ENCODE results near the gene ACOX3.

Gene ACOX3

GRCh38 chr4:8380511-8381415, 59.8 kb downstream of the ACOX3 start:
- TF ChIP-seq CTCF (IDR thresholded peaks at IDR 0.05; ENCODE audit: insufficient read depth, low read depth, low read length, missing control alignments): no peak
- H3K4me3 ChIP-seq (ENCODE audit: low read length): no peak overlapping the region
- no peak for DNase-seq (ENCODE audit: low read depth)

GRCh38 chr4:8379771-8380170, 60.8 kb downstream of the ACOX3 start:
- TF ChIP-seq CTCF (IDR thresholded peaks at IDR 0.05; ENCODE audit: insufficient read depth, low read depth, low read length, missing control alignments): no peak
- no peak overlapping the region for H3K4me3 ChIP-seq (ENCODE audit: low read length)
- DNase-seq (ENCODE audit: low read depth): no peak

GRCh38 chr4:8379281-8379680, 61.2 kb downstream of the ACOX3 start:
- TF ChIP-seq CTCF (IDR thresholded peaks at IDR 0.05; ENCODE audit: insufficient read depth, low read depth, low read length, missing control alignments): no peak

GRCh38 chr4:8378776-8379175, 61.7 kb downstream of the ACOX3 start:
- no peak overlapping the region for H3K4me3 ChIP-seq (ENCODE audit: low read length)
- no peak for DNase-seq (ENCODE audit: low read depth)
- no peak for TF ChIP-seq CTCF (IDR thresholded peaks at IDR 0.05; ENCODE audit: insufficient read depth, low read depth, low read length, missing control alignments)

More at GRCh38 chr4:8379281-8379680, 61.2 kb downstream of the ACOX3 start:
- no peak overlapping the region for H3K4me3 ChIP-seq (ENCODE audit: low read length)
- DNase-seq (ENCODE audit: low read depth): no peak

- no peak for TF ChIP-seq CTCF (IDR thresholded peaks at IDR 0.05; ENCODE audit: insufficient read depth, low read depth, low read length, missing control alignments)
- DNase-seq (ENCODE audit: low read depth): no peak
- H3K4me3 ChIP-seq (ENCODE audit: low read length): no peak overlapping the region
Measured at GRCh38 chr4:8378101-8378724, 62.3 kb downstream of the ACOX3 start.

GRCh38 chr4:8377103-8378075, 63.1 kb downstream of the ACOX3 start:
- H3K4me3 ChIP-seq (ENCODE audit: low read length): no peak overlapping the region
- no peak for TF ChIP-seq CTCF (IDR thresholded peaks at IDR 0.05; ENCODE audit: insufficient read depth, low read depth, low read length, missing control alignments)
- no peak for DNase-seq (ENCODE audit: low read depth)
